Duodenal mucosa (tissue), 2 donors: Measurements from ENCODE around the gene ZBTB20.
"Not testable (repeated sequence)": the region's sequence is repeated elsewhere in the genome, so short reads cannot be mapped to it uniquely, and the experiment has no call there.

Source experiments
- H3K27ac ChIP-seq: one replicate; pipeline ENCODE4 v1.7.0; 2013; ENCODE audit warnings: low read depth, low read length
- H3K27me3 ChIP-seq, 2 donors: one replicate each; pipeline ENCODE4 v1.7.0; 2013; ENCODE audit warnings: low read length in 2 of 2, control low read depth in 1 of 2; ENCODE audit not compliant: insufficient read depth in 2 of 2, control insufficient read depth in 1 of 2
- H3K36me3 ChIP-seq, 2 donors: one replicate each; pipeline ENCODE4 v1.7.0; 2013; ENCODE audit warnings: low read length in 2 of 2, control low read depth in 1 of 2; ENCODE audit not compliant: insufficient read depth in 2 of 2, control insufficient read depth in 1 of 2
- H3K4me1 ChIP-seq, 2 donors: one replicate each; pipeline ENCODE4 v1.7.0; 2013; ENCODE audit warnings: low read length in 2 of 2, control low read depth in 1 of 2; ENCODE audit not compliant: insufficient read depth in 2 of 2, control insufficient read depth in 1 of 2
- H3K4me3 ChIP-seq, 2 donors: one replicate each; pipeline ENCODE4 v1.7.0; 2013; ENCODE audit warnings: low read length in 2 of 2, low read depth in 1 of 2
- H3K9ac ChIP-seq, 2 donors: one replicate each; pipeline ENCODE4 v1.7.0; 2013; ENCODE audit warnings: low read length in 2 of 2, low read depth in 1 of 2
- H3K9me3 ChIP-seq, 2 donors: one replicate each; pipeline ENCODE4 v1.7.0; 2013; ENCODE audit warnings: low read length in 2 of 2, control low read depth in 1 of 2; ENCODE audit not compliant: control insufficient read depth in 1 of 2

ZBTB20 gene

GRCh38 chr3:115146418-115147328 lies at the start of gene ZBTB20:
Gene ZBTB20, minus strand, starts transcription at chr3:115147288.
- Histone ChIP-seq H3K4me1 (peaks cover 7 to 8% of the 10 kb centered on the region in 2 donors), H3K4me3 (peak within 1 kb of the TSS; percentile 86 to 87)

GRCh38 chr3:115194476-115194875 lies 47.4 kb upstream of the ZBTB20 start:
- Histone ChIP-seq H3K36me3 (no peaks in the 10 kb centered on the region), H3K27ac (no peak overlapping the region)

More at GRCh38 chr3:115146418-115147328, at the start of gene ZBTB20:
- Histone ChIP-seq H3K36me3 (no peaks in the 10 kb centered on the region), H3K9ac (peak within 1 kb of the TSS; percentile 95 to 97), H3K9me3 (no peaks in the 10 kb centered on the region), H3K27me3 (no peaks in the 10 kb centered on the region), H3K27ac (peak within 1 kb of the TSS; percentile 93)

GRCh38 chr3:115190747-115191146 lies 43.7 kb upstream of the ZBTB20 start:
- Histone ChIP-seq H3K9ac (no peak overlapping the region), H3K4me1 (no peaks in the 10 kb centered on the region), H3K36me3 (no peaks in the 10 kb centered on the region), H3K4me3 (no peak overlapping the region), H3K9me3 (peaks cover 6 to 10% of the 10 kb centered on the region in 2 donors), H3K27me3 (no peaks in the 10 kb centered on the region), H3K27ac (no peak overlapping the region)

More at GRCh38 chr3:115194476-115194875, 47.4 kb upstream of the ZBTB20 start:
- no peaks in the 10 kb centered on the region for H3K27me3 ChIP-seq
- H3K9ac ChIP-seq: no peak overlapping the region
- H3K9me3 ChIP-seq: peaks cover 6 to 10% of the 10 kb centered on the region in 2 donors
- H3K4me3 ChIP-seq: no peak overlapping the region
- no peaks in the 10 kb centered on the region for H3K4me1 ChIP-seq

GRCh38 chr3:115187149-115187757 lies 40.2 kb upstream of the ZBTB20 start:
- Histone ChIP-seq H3K9me3 (peaks cover 6 to 10% of the 10 kb centered on the region in 2 donors), H3K4me1 (no peaks in the 10 kb centered on the region), H3K27me3 (no peaks in the 10 kb centered on the region), H3K36me3 (no peaks in the 10 kb centered on the region), H3K4me3 (no peak overlapping the region), H3K9ac (no peak overlapping the region), H3K27ac (no peak overlapping the region)

GRCh38 chr3:115186351-115187148 lies 39.5 kb upstream of the ZBTB20 start:
- Histone ChIP-seq H3K27ac (no peak overlapping the region), H3K4me1 (no peaks in the 10 kb centered on the region), H3K9me3 (peaks cover 6 to 10% of the 10 kb centered on the region in 2 donors), H3K36me3 (no peaks in the 10 kb centered on the region), H3K4me3 (no peak overlapping the region), H3K9ac (no peak overlapping the region), H3K27me3 (no peaks in the 10 kb centered on the region)

- H3K9me3 ChIP-seq, H3K27me3 ChIP-seq, H3K9ac ChIP-seq, H3K36me3 ChIP-seq, H3K4me3 ChIP-seq, H3K4me1 ChIP-seq, H3K27ac ChIP-seq: not testable (repeated sequence)
These were observed 37.9 kb upstream of the ZBTB20 start for GRCh38 chr3:115184859-115185572.

GRCh38 chr3:115178930-115179329 lies 31.8 kb upstream of the ZBTB20 start:
- H3K4me1 ChIP-seq, H3K27me3 ChIP-seq, H3K9ac ChIP-seq, H3K36me3 ChIP-seq, H3K9me3 ChIP-seq, H3K4me3 ChIP-seq, H3K27ac ChIP-seq: not testable (repeated sequence)

GRCh38 chr3:115169808-115170207 lies 22.7 kb upstream of the ZBTB20 start:
- no peaks in the 10 kb centered on the region for H3K4me1 ChIP-seq
- no peak overlapping the region for H3K9ac ChIP-seq
- no peaks in the 10 kb centered on the region for H3K9me3 ChIP-seq
- H3K4me3 ChIP-seq: no peak overlapping the region
- no peak overlapping the region for H3K27ac ChIP-seq
- H3K36me3 ChIP-seq: no peaks in the 10 kb centered on the region
- H3K27me3 ChIP-seq: no peaks in the 10 kb centered on the region

GRCh38 chr3:115165701-115166100 lies 18.6 kb upstream of the ZBTB20 start:
- Histone ChIP-seq H3K27ac (no peak overlapping the region), H3K9me3 (no peaks in the 10 kb centered on the region), H3K9ac (no peak overlapping the region), H3K4me1 (no peaks in the 10 kb centered on the region), H3K27me3 (no peaks in the 10 kb centered on the region), H3K4me3 (no peak overlapping the region), H3K36me3 (no peaks in the 10 kb centered on the region)
